ENCODE results near the gene NKG7.

The NKG7 gene

DNA sequence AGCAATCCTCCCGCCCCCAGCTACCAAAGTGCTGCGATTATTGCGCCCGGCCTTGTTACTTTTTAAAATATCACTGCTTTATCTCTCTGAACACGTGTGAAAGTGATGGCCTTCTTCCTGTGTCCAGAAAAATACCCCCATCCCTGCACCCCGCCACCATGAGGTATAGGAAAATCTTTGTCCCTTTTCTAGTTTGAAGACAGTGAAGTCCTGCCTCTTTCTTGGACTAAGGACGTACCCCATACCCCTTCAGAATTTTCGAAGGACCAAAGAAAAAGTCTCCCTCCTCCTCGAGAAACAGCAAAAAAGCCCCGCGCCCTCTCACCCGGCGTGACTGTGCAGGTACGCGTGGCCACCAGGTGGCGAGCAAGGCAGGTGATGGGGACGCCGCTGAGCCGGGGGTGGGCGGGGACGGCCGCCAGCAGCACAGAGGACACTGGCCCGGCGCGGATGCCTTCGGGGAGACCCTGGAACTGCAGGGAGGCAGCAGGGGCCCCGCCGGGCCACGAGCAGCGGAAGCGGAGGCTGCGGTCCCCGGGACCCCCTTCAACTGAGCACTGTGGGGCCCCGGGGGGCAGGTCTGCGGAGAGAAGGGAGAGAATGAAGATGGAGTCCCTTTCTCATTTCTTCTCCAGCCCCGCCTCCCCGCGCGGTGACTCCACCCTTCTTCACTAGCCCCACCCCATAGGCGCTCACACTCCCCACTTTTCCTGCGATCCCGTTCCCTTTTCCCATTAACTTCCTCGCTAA is 33.7 kb downstream of the NKG7 start:
- peak in 48 of 56 donors; percentile 14 to 80 (median 62) for DNase-seq

DNA sequence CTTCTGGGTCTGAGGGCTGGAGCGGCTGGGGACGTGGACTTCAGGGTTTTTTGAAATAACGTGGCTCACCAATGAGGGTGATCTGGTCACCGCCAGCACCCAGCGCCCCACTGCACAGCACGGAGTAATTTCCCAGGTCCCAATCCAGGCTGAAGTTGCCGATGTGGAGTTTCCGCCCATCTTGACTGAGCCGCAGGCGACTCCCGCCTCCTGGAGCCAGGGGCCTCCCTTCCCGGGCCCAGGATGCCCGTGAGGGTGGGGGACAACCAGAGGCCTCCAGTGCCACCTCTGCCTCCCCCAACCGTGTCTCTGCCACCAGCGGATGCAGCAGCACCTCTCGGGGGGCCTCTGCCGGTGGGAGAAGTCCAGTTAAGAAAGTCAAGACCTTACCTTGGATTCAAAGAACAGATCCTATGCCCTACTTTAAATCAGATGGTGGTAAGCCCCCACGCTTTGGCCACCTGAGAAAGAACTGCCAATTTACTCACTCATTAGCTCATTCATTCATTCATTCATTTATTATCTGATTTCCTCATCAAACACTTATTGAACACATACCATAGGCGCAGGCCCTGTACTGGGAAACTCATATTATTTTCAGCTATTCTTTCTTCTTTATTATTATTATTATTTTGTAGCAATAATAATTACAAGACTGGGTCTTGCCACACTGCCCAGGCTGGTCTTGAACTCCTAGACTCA is 34.4 kb downstream of the NKG7 start:
- DNase-seq = no peak

DNA sequence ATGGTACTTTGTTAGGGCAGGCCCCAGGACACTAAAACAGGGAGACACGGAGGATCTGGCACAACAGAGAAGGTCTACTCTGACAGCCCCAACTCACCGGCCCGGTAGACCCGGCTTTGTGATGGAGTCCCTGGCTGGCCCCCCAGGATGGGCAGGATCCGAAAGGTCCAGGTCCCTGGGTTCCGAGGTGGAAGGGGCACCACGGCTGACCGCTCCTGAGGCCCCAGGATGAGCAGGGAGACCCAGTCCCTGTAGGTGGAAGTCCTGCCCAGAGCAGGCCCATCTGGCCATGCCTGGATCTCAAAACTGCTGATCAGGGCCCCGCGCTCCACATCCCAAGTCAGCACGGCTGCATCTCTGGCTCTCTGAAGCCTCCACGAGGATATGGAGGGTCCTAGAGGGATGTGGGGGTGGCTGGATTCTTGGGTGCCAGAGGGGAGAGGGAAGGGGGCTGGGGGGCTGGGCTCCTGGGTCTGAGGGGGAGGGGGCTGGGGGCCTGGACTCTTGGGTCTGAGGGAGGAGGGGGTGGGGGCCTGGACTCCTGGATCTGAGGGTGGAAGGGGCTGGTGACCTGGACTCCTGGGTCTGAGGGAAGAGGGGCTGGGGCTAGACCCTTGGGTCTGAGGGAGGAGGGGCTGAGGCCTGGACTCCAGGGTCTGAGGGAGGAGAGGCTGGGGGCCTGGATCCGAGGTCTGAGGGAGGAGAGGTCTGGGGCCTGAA is 35.2 kb downstream of the NKG7 start:
- DNase-seq = no peak

DNA sequence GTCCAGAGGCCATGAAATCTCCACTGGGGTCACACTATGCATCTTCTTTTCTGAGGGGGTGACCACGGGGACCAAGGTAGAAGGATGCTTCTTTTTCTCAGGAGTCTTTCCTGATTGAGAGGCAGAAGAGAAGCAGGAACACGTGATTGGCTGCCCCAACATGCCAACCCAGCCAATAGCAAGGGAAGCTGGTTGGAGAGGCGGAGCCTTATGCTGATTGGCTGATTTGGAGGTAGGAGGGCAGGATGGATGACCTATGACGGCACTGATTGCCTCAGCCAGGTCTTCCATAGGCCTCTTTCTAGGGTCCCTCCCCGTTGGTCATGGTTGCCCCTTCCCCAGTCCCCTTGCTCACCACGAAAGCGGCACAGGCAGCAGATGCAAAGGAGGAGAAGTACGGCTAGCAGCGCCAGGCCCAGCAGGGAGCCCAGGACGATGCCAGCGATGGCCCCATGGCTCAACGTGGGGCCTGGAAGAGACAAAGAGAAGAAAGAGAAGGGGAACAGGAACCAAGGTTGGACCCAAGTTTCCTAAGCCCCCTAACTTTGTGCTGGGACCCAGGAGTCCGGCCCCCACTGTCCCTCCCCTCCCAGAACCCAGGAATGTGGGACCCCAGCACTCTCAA is 38.5 kb downstream of the NKG7 start:
- DNase-seq = no peak

DNA sequence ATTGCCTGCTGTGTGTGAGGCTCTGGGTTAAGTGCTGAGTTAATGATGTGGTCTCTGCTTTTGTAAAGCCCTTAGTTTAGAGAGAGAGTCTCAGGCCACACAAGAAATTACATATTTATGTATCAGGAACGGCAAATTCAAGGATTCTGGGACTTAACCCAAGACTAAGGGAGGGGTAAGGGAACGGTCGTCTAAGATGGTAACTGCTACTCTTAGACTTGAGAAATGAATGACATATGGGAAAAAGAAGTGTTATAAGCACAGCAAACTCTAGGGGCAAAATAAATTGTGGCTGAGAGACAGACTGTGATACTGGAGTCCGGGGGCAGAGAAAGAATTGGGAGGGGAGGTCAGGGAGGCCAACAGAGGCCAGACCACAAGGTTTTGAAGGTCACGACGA is 40.7 kb downstream of the NKG7 start:
- DNase-seq = no peak

DNA sequence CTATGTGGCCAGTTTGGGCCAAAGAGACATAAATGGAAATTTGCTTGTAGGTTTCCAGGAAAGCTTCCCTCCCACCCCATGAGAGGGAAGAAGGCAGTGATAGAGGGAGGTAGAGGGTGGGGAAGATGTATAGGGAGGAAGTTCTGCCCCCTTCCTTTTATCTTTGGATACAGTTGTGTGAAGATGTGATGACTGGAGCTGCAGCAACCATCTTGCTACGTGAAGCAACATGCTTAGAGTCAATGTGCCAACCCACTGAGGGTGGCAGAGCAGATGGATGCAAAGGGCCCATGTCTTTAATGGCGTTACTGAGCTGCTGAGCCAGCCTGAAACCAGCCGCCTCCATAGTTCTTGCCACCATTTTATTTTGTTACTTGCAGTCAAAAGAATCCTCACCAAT is 41.3 kb downstream of the NKG7 start:
- no peak for DNase-seq

DNA sequence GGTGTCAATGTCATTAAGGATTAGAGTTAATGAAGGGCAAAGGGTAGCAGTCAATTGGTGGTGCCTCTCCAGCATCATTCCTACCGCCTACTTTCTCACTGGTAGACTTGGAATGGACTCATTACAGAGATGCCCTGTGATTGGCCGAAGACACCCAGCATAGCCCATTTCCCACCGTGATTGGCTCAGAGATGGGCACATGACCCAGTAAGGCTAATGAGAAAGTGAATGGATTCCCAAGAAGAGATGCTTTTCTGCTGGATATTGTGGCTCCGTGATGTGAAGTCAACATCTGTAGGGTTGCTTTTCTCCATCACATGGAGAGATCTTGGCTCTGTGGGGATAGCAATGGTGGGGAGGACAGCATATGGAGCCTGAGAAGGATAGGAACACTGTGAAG is 42.1 kb downstream of the NKG7 start:
- no peak for DNase-seq

DNA sequence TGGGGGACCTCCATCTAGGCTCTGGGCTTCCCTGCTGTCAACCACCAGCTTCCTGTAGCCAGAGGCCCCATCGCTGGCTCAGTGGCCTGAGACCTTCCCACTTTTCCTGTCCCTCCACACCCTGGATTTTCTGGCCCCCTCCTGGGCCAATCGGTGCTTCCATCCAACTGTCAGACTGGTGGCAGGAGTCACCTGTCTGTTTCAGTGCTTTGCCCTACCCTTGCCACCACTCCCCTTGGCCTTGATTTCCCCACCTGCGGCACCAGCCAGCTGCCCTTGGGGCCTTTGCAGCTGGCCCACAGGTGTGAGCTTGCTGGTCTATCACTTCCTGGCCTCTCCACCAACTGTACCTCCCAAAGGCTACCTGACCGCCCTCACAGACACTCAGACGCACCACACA is 43.0 kb downstream of the NKG7 start:
- no peak for DNase-seq

DNA sequence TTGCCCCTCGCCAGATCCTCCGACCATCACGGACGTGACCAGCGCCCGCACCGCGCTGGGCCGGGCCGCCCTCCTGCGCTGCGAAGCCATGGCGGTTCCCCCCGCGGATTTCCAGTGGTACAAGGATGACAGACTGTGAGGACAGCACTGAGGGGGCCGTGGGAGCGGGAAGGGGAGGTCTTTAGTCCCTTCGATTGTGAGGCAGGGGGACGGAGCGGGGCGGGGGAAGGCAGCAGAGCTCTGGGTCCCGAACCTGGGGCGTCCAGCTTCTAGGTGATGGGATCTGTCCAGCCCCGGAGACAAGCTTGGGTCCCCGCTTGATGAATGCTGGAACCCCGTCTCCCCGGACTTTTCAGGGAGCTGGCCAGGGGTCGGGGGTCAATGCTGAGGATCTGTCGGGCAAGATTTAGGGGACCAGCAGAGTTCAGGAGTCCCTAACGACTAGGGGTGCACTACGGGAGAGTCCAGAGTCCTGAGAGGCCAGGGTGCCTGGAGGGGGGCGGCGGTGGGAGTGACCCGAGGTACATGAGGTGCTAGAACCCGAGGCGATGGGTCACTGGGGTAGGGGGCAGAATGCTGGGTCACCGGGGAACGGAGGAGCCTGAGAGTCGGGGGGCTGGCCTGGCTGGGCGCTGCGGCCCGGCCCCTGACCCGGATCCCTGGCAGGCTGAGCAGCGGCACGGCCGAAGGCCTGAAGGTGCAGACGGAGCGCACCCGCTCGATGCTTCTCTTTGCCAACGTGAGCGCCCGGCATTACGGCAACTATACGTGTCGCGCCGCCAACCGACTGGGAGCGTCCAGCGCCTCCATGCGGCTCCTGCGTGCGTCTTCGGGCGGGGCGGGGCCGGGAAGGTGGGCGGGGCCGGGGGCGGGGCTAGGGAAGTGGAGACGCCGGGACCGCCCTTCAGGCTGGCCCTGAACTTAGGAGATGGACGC is 45.1 kb downstream of the NKG7 start:
- DNase-seq = peak in 5 of 56 donors; percentile 15 to 24 (median 20)

DNA sequence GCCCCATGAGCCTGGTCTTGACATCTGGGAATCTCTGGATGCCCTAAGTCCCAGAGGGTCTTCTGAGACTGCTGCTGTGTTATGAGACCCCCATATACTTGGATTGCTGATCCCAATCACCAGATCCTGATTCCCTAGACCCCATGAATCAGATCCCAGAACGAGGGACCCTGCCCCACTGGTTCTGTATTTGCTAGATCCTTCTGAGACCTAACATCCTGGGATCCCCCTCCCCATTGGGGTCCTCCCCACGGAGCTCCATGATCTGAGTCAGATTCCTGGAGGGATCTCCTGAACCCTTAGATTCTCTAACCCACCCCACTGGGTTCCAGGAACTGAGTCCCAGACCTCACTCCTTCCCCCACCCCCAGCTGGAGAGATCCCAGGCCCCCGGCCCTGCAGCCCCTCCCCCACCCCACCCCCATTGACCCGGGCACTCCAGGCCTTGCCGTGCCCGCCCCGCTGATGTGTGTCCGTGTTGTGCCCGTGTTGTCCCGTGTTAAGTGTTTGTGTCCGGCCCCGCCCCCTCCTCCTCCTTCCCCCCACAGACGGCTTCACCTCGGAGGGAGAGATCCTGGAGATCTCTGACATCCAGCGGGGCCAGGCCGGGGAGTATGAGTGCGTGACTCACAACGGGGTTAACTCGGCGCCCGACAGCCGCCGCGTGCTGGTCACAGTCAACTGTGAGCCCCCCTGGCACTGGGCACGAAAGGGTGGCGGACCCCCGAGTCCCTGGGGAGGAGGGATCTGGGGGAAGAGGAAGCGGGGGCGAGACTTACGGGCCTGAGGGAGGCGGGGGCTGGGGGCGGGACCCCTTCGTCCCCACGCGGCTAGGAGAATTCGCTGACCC is 46.0 kb downstream of the NKG7 start:
- no peak for DNase-seq

DNA sequence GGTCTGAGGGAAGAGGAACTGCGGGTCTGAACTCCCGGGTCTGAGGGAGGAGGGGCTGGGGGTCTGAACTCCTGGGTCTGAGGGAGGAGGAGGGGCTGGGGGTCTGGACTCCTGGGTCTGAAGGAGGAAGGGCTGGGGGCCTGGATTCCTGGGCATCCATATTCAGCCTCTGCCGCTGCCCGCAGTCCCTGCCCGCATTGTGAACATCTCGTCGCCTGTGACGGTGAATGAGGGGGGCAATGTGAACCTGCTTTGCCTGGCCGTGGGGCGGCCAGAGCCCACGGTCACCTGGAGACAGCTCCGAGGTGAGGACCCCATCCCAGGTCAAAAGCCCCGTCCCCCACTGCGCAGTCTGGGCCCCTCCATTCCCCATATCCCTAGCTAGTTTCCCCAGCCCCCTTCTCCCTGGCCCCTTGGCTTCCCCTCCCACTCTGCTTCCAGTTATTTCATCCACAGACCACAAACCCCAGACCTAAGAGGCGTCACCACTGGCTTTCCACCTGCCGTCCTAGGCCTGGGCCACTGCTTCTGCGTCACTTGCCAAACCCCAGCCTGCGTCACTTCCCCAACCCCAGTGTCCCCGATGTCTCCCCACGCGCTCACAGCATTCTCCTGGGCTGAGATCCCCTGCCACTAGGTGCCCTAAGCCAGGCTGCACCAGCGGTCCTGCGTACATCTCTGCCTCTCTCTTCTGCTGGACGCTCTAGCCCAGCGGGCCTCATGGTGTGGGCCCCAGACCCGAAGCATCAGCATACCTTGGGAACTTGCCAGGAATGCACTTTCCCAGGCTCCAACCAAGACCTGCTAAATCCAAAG is 47.1 kb downstream of the NKG7 start:
- no peak for DNase-seq

DNA sequence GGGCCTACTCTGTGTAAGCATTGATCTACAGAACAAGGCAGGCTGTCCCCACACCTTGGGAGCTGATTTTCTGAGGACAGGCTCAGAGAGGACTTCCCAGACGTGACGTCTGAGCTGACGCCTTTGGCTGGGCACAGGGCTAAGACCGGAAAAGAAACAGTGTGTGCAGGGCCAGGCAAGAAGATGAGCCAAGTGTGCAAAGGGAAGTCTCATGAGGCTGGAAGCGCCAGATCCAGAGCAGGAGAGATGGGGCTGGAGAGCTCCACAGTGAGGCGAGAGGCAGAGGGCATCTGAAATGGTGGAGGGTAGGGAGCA is 48.3 kb downstream of the NKG7 start:
- DNase-seq = no peak

DNA sequence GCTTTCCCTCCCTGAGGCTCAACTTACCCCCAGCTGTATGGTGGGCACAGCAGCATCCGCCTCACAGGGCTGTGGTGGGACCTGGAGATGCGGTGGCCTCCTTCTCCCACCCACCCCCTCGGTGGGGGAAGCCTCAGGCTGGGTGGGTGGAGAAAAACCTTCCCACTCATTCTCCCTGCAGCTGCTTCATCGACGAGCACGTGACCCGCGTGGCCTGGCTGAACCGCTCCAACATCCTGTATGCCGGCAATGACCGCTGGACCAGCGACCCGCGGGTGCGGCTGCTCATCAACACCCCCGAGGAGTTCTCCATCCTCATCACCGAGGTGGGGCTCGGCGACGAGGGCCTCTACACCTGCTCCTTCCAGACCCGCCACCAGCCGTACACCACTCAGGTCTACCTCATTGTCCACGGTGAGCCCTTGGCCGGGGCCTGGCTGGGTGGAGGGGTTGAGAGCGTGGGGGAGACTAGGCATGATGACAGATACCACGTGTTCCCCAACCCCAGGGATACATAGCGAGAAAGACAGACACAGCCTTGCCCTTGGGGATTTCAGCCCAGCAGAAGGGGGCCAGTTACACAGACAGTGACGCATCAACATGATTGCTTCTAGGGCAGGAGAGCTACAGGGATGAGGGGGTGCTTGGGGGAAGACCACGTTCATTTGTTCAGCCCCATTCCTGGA is 48.8 kb downstream of the NKG7 start:
- no peak for DNase-seq

DNA sequence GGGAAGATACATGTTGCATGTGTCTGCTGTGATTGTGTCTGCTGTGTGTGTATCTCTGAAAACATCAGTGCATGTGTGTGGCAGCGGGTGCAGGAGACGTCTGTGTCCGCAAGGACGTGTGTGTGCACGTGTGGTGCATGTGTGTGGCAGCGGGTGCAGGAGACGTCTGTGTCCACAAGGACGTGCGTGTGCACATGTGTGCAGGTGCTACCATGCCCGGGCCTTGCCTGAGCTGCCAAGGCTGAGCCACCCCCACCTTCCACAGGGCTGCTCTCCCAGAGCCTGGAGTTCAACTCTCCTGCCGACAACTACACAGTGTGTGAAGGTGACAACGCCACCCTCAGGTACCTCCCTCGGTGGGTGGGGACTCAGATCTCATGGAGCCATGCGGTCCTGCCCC is 50.7 kb downstream of the NKG7 start:
- no peak for DNase-seq

Measured in amygdala (tissue), 56 donors.